H7 (cell line): Measurements from ENCODE around the gene TMEM139. TPM values are rescaled to one million over a fixed set of nuclear protein-coding genes. Genes with fewer than 3 reads are reported as not detected.
"Not testable (repeated sequence)": the region's sequence is repeated elsewhere in the genome, so short reads cannot be mapped to it uniquely, and the experiment has no call there.

Experiments used
- DNase-seq: peaks from one replicate; pipeline ENCODE4 v3.0.0; 2012
- H3K27me3 ChIP-seq: 2 replicates; pipeline ENCODE4 v1.6.0; 2011; ENCODE audit warnings: mild to moderate bottlenecking, low read length; ENCODE audit not compliant: control insufficient read depth, insufficient read depth
- H3K36me3 ChIP-seq: replicated peaks from 2 replicates; pipeline ENCODE4 v1.5.1; 2011; ENCODE audit warnings: low read length; ENCODE audit not compliant: control insufficient read depth, insufficient read depth
- H3K4me3 ChIP-seq: 2 replicates; pipeline ENCODE4 v1.5.1; 2011; ENCODE audit warnings: low read depth, mild to moderate bottlenecking, control low read depth, low read length, moderate library complexity; ENCODE audit not compliant: insufficient read depth
- total RNA-seq: library from RNA; depleted of rRNA; stranded (reverse); fragments of >200 nt; shearing (Covaris generic); gene quantifications from 2 replicates; pipeline ENCODE4 v1.2.3, GENCODE V29; 2014

The TMEM139 gene
- total RNA-seq, 1 experiment from 2014 or later, result 2.5 TPM

- no peak for DNase-seq
- no peaks in the 10 kb centered on the region for H3K36me3 ChIP-seq
- H3K27me3 ChIP-seq, result no peaks in the 10 kb centered on the region
- H3K4me3 ChIP-seq, result no peak overlapping the region
Measured at GRCh38 chr7:143250199-143250598, 34.6 kb upstream of the TMEM139 start.

- Histone ChIP-seq H3K4me3 (no peak overlapping the region), H3K27me3 (no peaks in the 10 kb centered on the region), H3K36me3 (no peaks in the 10 kb centered on the region)
- no peak for DNase-seq
Measured at GRCh38 chr7:143250822-143251221, 33.9 kb upstream of the TMEM139 start.

GRCh38 chr7:143252006-143252405, 32.8 kb upstream of the TMEM139 start:
- Histone ChIP-seq H3K4me3 (no peak overlapping the region), H3K36me3 (no peaks in the 10 kb centered on the region), H3K27me3 (no peaks in the 10 kb centered on the region)
- no peak for DNase-seq

- Histone ChIP-seq H3K27me3 (no peaks in the 10 kb centered on the region), H3K4me3 (no peak overlapping the region), H3K36me3 (no peaks in the 10 kb centered on the region)
- DNase-seq, result no peak
Measured at GRCh38 chr7:143255564-143255963, 29.2 kb upstream of the TMEM139 start.

- Histone ChIP-seq H3K4me3 (no peak overlapping the region), H3K36me3 (no peaks in the 10 kb centered on the region), H3K27me3 (no peaks in the 10 kb centered on the region)
- DNase-seq, result peak; percentile 25
Measured at GRCh38 chr7:143256325-143256724, 28.4 kb upstream of the TMEM139 start.

GRCh38 chr7:143256932-143257331, 27.8 kb upstream of the TMEM139 start:
- Histone ChIP-seq H3K27me3 (no peaks in the 10 kb centered on the region), H3K4me3 (no peak overlapping the region), H3K36me3 (no peaks in the 10 kb centered on the region)
- no peak for DNase-seq

- Histone ChIP-seq H3K36me3 (no peaks in the 10 kb centered on the region), H3K27me3 (no peaks in the 10 kb centered on the region), H3K4me3 (no peak overlapping the region)
- DNase-seq, result no peak
Measured at GRCh38 chr7:143257501-143257900, 27.3 kb upstream of the TMEM139 start.

GRCh38 chr7:143258831-143259230, 25.9 kb upstream of the TMEM139 start:
- DNase-seq, result no peak
- Histone ChIP-seq H3K36me3 (no peaks in the 10 kb centered on the region), H3K27me3 (no peaks in the 10 kb centered on the region), H3K4me3 (no peak overlapping the region)

- no peak for DNase-seq
- no peak overlapping the region for H3K4me3 ChIP-seq
- no peaks in the 10 kb centered on the region for H3K36me3 ChIP-seq
- no peaks in the 10 kb centered on the region for H3K27me3 ChIP-seq
Measured at GRCh38 chr7:143259765-143260164, 25.0 kb upstream of the TMEM139 start.

- Histone ChIP-seq H3K4me3 (no peak overlapping the region), H3K27me3 (no peaks in the 10 kb centered on the region), H3K36me3 (no peaks in the 10 kb centered on the region)
- no peak for DNase-seq
Measured at GRCh38 chr7:143261901-143262300, 22.9 kb upstream of the TMEM139 start.

GRCh38 chr7:143263266-143264195, 21.2 kb upstream of the TMEM139 start, which contains the start of gene GSTK1:
Gene GSTK1, plus strand, starts transcription at chr7:143263441. Its CDS starts 73 bp downstream, at chr7:143263514.
- Histone ChIP-seq H3K27me3 (no peaks in the 10 kb centered on the region), H3K36me3 (no peaks in the 10 kb centered on the region; the same call in 1 of the 2 replicates), H3K4me3 (peak within 1 kb of the TSS; percentile 80)
- DNase-seq, result peak; percentile 87

- H3K4me3 ChIP-seq, result peak overlapping the region; percentile 80
- DNase-seq, H3K27me3 ChIP-seq, H3K36me3 ChIP-seq: not testable (repeated sequence)
Measured at GRCh38 chr7:143264196-143264568, 20.6 kb upstream of the TMEM139 start.

GRCh38 chr7:143265017-143265693, 19.6 kb upstream of the TMEM139 start:
- Histone ChIP-seq H3K4me3 (no peak overlapping the region), H3K27me3 (no peaks in the 10 kb centered on the region), H3K36me3 (peaks cover 2% of the 10 kb centered on the region)
- no peak for DNase-seq

GRCh38 chr7:143269251-143269650, 15.5 kb upstream of the TMEM139 start:
- no peak for DNase-seq
- Histone ChIP-seq H3K4me3 (no peak overlapping the region), H3K27me3 (no peaks in the 10 kb centered on the region), H3K36me3 (peaks cover 2% of the 10 kb centered on the region)

- Histone ChIP-seq H3K36me3 (peaks cover 2% of the 10 kb centered on the region), H3K27me3 (no peaks in the 10 kb centered on the region), H3K4me3 (no peak overlapping the region)
- no peak for DNase-seq
Measured at GRCh38 chr7:143271240-143271639, 13.5 kb upstream of the TMEM139 start.
